ENCODE measurements around the gene AKR1C1.
"Not testable (repeated sequence)": the region's sequence is repeated elsewhere in the genome, so short reads cannot be mapped to it uniquely, and the experiment has no call there.

The AKR1C1 gene

GRCh38 chr10:4962876-4963814 is at the start of gene AKR1C1:
AKR1C1 (plus strand) TSS chr10:4963415; CDS start chr10:4963445, 30 bp downstream.
- DNase-seq (ENCODE audit: low read depth in 2 of 2), result not testable (repeated sequence)

GRCh38 chr10:4914213-4914850 is 48.9 kb upstream of the AKR1C1 start:
- no peak for DNase-seq (ENCODE audit: low read depth in 2 of 2)

- no peak for DNase-seq (ENCODE audit: low read depth in 2 of 2)
Measured at GRCh38 chr10:4916086-4916716, 47.0 kb upstream of the AKR1C1 start.

- no peak for DNase-seq (ENCODE audit: low read depth in 2 of 2)
Measured at GRCh38 chr10:4918236-4918635, 45.0 kb upstream of the AKR1C1 start.

- DNase-seq (ENCODE audit: low read depth in 2 of 2), result not testable (repeated sequence)
Measured at GRCh38 chr10:4924482-4924881, 38.7 kb upstream of the AKR1C1 start.

- DNase-seq (ENCODE audit: low read depth in 2 of 2), result no peak
Measured at GRCh38 chr10:4926400-4926799, 36.8 kb upstream of the AKR1C1 start.

- DNase-seq (ENCODE audit: low read depth in 2 of 2), result no peak
Measured at GRCh38 chr10:4931587-4931986, 31.6 kb upstream of the AKR1C1 start.

GRCh38 chr10:4934391-4934987 is 28.7 kb upstream of the AKR1C1 start:
- no peak for DNase-seq (ENCODE audit: low read depth in 2 of 2)

GRCh38 chr10:4937346-4937745 is 25.9 kb upstream of the AKR1C1 start:
- DNase-seq (ENCODE audit: low read depth in 2 of 2), result no peak

GRCh38 chr10:4939224-4940072 is 23.8 kb upstream of the AKR1C1 start:
- no peak for DNase-seq (ENCODE audit: low read depth in 2 of 2)

- DNase-seq (ENCODE audit: low read depth in 2 of 2), result not testable (repeated sequence)
Measured at GRCh38 chr10:4940073-4940428, 23.2 kb upstream of the AKR1C1 start.

GRCh38 chr10:4940909-4941308 is 22.3 kb upstream of the AKR1C1 start:
- not testable (repeated sequence) for DNase-seq (ENCODE audit: low read depth in 2 of 2)

GRCh38 chr10:4941540-4942330 is 21.5 kb upstream of the AKR1C1 start:
- no peak for DNase-seq (ENCODE audit: low read depth in 2 of 2)

- not testable (repeated sequence) for DNase-seq (ENCODE audit: low read depth in 2 of 2)
Measured at GRCh38 chr10:4942931-4943330, 20.3 kb upstream of the AKR1C1 start.

- not testable (repeated sequence) for DNase-seq (ENCODE audit: low read depth in 2 of 2)
Measured at GRCh38 chr10:4943416-4943815, 19.8 kb upstream of the AKR1C1 start.

GRCh38 chr10:4943821-4944220 is 19.4 kb upstream of the AKR1C1 start:
- DNase-seq (ENCODE audit: low read depth in 2 of 2), result no peak

GRCh38 chr10:4944841-4945240 is 18.4 kb upstream of the AKR1C1 start:
- DNase-seq (ENCODE audit: low read depth in 2 of 2), result no peak

GRCh38 chr10:4945766-4946717 is 17.2 kb upstream of the AKR1C1 start:
- no peak for DNase-seq (ENCODE audit: low read depth in 2 of 2)

- DNase-seq (ENCODE audit: low read depth in 2 of 2), result no peak
Measured at GRCh38 chr10:4947039-4947634, 16.1 kb upstream of the AKR1C1 start.
